H1 (cell line): ENCODE measurements around the gene SLC13A2. TPM values are rescaled to one million over a fixed set of nuclear protein-coding genes. Genes with fewer than 3 reads are reported as not detected.
A peak's percentile ranks its signal among the peaks of the same experiment; 100 is the strongest.

Source experiments
- CTCF ChIA-PET: fragments of 300-600 bp; sonication (Branson Sonifier 250); formaldehyde crosslinking; loops from one replicate; lab custom pipeline; 2021; ENCODE audit not compliant: partially characterized antibody; lab: Charles Lee
- POLR2A ChIA-PET: fragments of 300-600 bp; sonication (Branson Sonifier 250); formaldehyde crosslinking; loops from one replicate; lab custom pipeline; 2021; ENCODE audit warnings: inconsistent platforms; ENCODE audit not compliant: partially characterized antibody; lab: Charles Lee
- DNase-seq, 2 experiments: peaks; one replicate each; pipeline versions ENCODE4 v3.0.0 to v3.0.0-alpha.2; 2010 to 2022; ENCODE audit warnings: low spot score in 2 of 2, low read depth in 1 of 2, mixed read lengths in 1 of 2
- FAIRE-seq: peaks from 2 replicates; lab custom pipeline; 2011; peaks lifted over from hg19 to GRCh38; lab: Jason Lieb, UNC
- H2AFZ ChIP-seq: 2 replicates; pipeline ENCODE4 v1.8.1; 2012; ENCODE audit warnings: low read length, inconsistent platforms
- H2AK5ac ChIP-seq: 2 replicates; pipeline ENCODE4 v1.6.1; 2013; ENCODE audit warnings: low read depth, low read length
- H2BK120ac ChIP-seq: replicated peaks from 2 replicates; pipeline ENCODE3; 2013; ENCODE audit warnings: low read depth, low read length, inconsistent platforms
- H2BK12ac ChIP-seq: 2 replicates; pipeline ENCODE4 v1.6.1; 2013; ENCODE audit warnings: low read depth, low read length
- H2BK15ac ChIP-seq: 2 replicates; pipeline ENCODE4 v1.6.1; 2013; ENCODE audit warnings: low read length
- H2BK20ac ChIP-seq: 2 replicates; pipeline ENCODE4 v1.6.1; 2013; ENCODE audit warnings: low read length
- H2BK5ac ChIP-seq: 2 replicates; pipeline ENCODE4 v1.6.1; 2013; ENCODE audit warnings: low read depth, low read length
- H3K14ac ChIP-seq: 2 replicates; pipeline ENCODE4 v1.6.1; 2013; ENCODE audit warnings: inconsistent platforms; ENCODE audit not compliant: insufficient read length
- H3K18ac ChIP-seq: 2 replicates; pipeline ENCODE4 v1.6.1; 2013; ENCODE audit warnings: low read length; ENCODE audit errors: extremely low read depth
- H3K23ac ChIP-seq: 2 replicates; pipeline ENCODE4 v1.6.1; 2013; ENCODE audit warnings: inconsistent platforms; ENCODE audit not compliant: insufficient read length
- H3K23me2 ChIP-seq: 2 replicates; pipeline ENCODE4 v1.6.1; 2013; ENCODE audit warnings: low read depth, low read length
- H3K27ac ChIP-seq: 2 replicates; pipeline ENCODE4 v1.6.1; 2011; ENCODE audit warnings: low read depth, low read length, inconsistent platforms
- H3K27me3 ChIP-seq, 4 experiments: replicated peaks in 1 of 4; 1 replicate in 1 of 4; 2 replicates in 3 of 4; pipeline versions ENCODE4 v1.6.1 to v1.8.1; 2011 to 2013; ENCODE audit warnings: low read length in 3 of 4, mild to moderate bottlenecking in 3 of 4, inconsistent platforms in 2 of 4, mixed read lengths in 2 of 4, moderate library complexity in 1 of 4; ENCODE audit not compliant: control insufficient read depth in 3 of 4, insufficient read depth in 3 of 4; ENCODE audit errors: extremely low read depth in 1 of 4
- H3K36me3 ChIP-seq, 4 experiments: 2 replicates each; pipeline versions ENCODE4 v1.6.1 to v1.8.1; 2011 to 2013; ENCODE audit warnings: mild to moderate bottlenecking in 4 of 4, low read length in 3 of 4, moderate library complexity in 2 of 4, control low read depth in 1 of 4, inconsistent platforms in 1 of 4; ENCODE audit not compliant: insufficient read depth in 4 of 4, control insufficient read depth in 2 of 4
- H3K4ac ChIP-seq: replicated peaks from 2 replicates; pipeline ENCODE3; 2013; ENCODE audit warnings: low read length, low read depth, mixed read lengths, inconsistent platforms; ENCODE audit not compliant: insufficient read length
- H3K4me1 ChIP-seq, 4 experiments: replicated peaks in 1 of 4; 1 replicate in 1 of 4; 2 replicates in 3 of 4; pipeline versions ENCODE4 v1.6.1 to v1.8.1; 2011 to 2013; ENCODE audit warnings: low read length in 3 of 4, inconsistent platforms in 2 of 4, mixed read lengths in 1 of 4; ENCODE audit not compliant: insufficient read depth in 4 of 4, control insufficient read depth in 3 of 4
- H3K4me2 ChIP-seq, 2 experiments: 2 replicates each; pipeline versions ENCODE4 v1.6.1 to v1.8.1; 2011 to 2013; ENCODE audit warnings: low read depth in 2 of 2, low read length in 2 of 2, control low read depth in 1 of 2, inconsistent platforms in 1 of 2, mild to moderate bottlenecking in 1 of 2; ENCODE audit not compliant: insufficient read depth in 1 of 2
- H3K4me3 ChIP-seq, 4 experiments: fragments of 200-600, 300-600 bp in 1 of 4; sonication (generic), shearing (Covaris generic), sonication (Bioruptor Twin) in 1 of 4; 2 replicates each; pipeline versions ENCODE4 v1.5.1 to v1.8.1; 2011 to 2016; ENCODE audit warnings: low read length in 4 of 4, low read depth in 3 of 4, control low read depth in 2 of 4, inconsistent platforms in 2 of 4, mild to moderate bottlenecking in 2 of 4, mixed read lengths in 1 of 4, moderate library complexity in 1 of 4; ENCODE audit not compliant: insufficient read depth in 2 of 4; ENCODE audit errors: extremely low read depth in 1 of 4
- H3K56ac ChIP-seq: replicated peaks from 2 replicates; pipeline ENCODE3; 2013; ENCODE audit warnings: low read depth, mild to moderate bottlenecking, mixed read lengths, low read length, inconsistent platforms; ENCODE audit not compliant: insufficient read length
- H3K79me1 ChIP-seq: 2 replicates; pipeline ENCODE4 v1.6.1; 2013; ENCODE audit warnings: low read depth, low read length, control low read depth
- H3K79me2 ChIP-seq, 2 experiments: 2 replicates each; pipeline versions ENCODE4 v1.6.1 to v1.8.1; 2012 to 2013; ENCODE audit warnings: low read length in 2 of 2, mild to moderate bottlenecking in 2 of 2, inconsistent platforms in 1 of 2; ENCODE audit not compliant: insufficient read depth in 2 of 2, control insufficient read depth in 1 of 2
- H3K9ac ChIP-seq, 4 experiments: replicated peaks in 1 of 4; 1 replicate in 1 of 4; 2 replicates in 3 of 4; pipeline versions ENCODE4 v1.6.1 to v1.8.1; 2011 to 2013; ENCODE audit warnings: low read depth in 3 of 4, low read length in 3 of 4, control low read depth in 2 of 4, mild to moderate bottlenecking in 2 of 4, moderate library complexity in 2 of 4, inconsistent platforms in 1 of 4; ENCODE audit errors: extremely low read depth in 1 of 4
- H3K9me3 ChIP-seq, 2 experiments: 2 replicates each; pipeline versions ENCODE4 v1.6.1 to v1.8.1; 2012 to 2013; ENCODE audit warnings: mild to moderate bottlenecking in 2 of 2, moderate library complexity in 2 of 2, control low read depth in 1 of 2, inconsistent platforms in 1 of 2, low read depth in 1 of 2, low read length in 1 of 2, mixed read lengths in 1 of 2; ENCODE audit not compliant: insufficient read depth in 2 of 2
- H4K20me1 ChIP-seq, 2 experiments: replicated peaks in 1 of 2; 2 replicates each; pipeline versions ENCODE3 to v1.8.1; 2011 to 2013; ENCODE audit warnings: inconsistent platforms in 2 of 2, low read length in 2 of 2, mild to moderate bottlenecking in 1 of 2; ENCODE audit not compliant: insufficient read depth in 2 of 2, control insufficient read depth in 1 of 2
- H4K5ac ChIP-seq: 2 replicates; pipeline ENCODE4 v1.6.1; 2013; ENCODE audit warnings: low read length, low read depth, mixed read lengths, inconsistent platforms; ENCODE audit not compliant: insufficient read length
- H4K8ac ChIP-seq: 2 replicates; pipeline ENCODE4 v1.8.0; 2013; ENCODE audit warnings: mild to moderate bottlenecking, moderate library complexity, low read length, inconsistent platforms; ENCODE audit not compliant: insufficient read depth; ENCODE audit errors: extremely low read depth
- H4K91ac ChIP-seq: replicated peaks from 2 replicates; pipeline ENCODE3; 2013; ENCODE audit warnings: low read length, mixed read lengths, inconsistent platforms; ENCODE audit not compliant: insufficient read length
- BACH1 ChIP-seq: IDR thresholded peaks from 2 replicates; pipeline ENCODE4 v1.6.1; 2012; ENCODE audit warnings: low read length, improper control_type of control experiment
- CBX5 ChIP-seq: fragments of 300-800, 300-1000 bp; sonication (generic); IDR thresholded peaks from 2 replicates; pipeline ENCODE4 v1.7.1; 2016; ENCODE audit warnings: antibody characterized with exemption, low read length, low read depth
- CHD1 ChIP-seq: IDR thresholded peaks from 2 replicates; pipeline ENCODE4 v1.6.1; 2012; ENCODE audit warnings: low read depth, low read length, improper control_type of control experiment
- EP300 ChIP-seq, 2 experiments: IDR thresholded peaks; 1 replicate in 1 of 2; 2 replicates in 1 of 2; pipeline ENCODE4 v1.6.1; 2011 to 2012; ENCODE audit warnings: low read depth in 2 of 2, low read length in 2 of 2, mild to moderate bottlenecking in 2 of 2, borderline replicate concordance in 1 of 2, inconsistent platforms in 1 of 2, moderate library complexity in 1 of 2
- KDM5A ChIP-seq: fragments of 200-600 bp; IDR thresholded peaks from 2 replicates; pipeline ENCODE4 v1.7.1; 2012; ENCODE audit warnings: mild to moderate bottlenecking, low read length, inconsistent platforms, mixed read lengths
- RXRA ChIP-seq: IDR thresholded peaks from 2 replicates; pipeline ENCODE4 v1.6.1; 2011; ENCODE audit warnings: low read depth, mild to moderate bottlenecking, low read length, moderate library complexity; ENCODE audit not compliant: insufficient read depth
- SIN3A ChIP-seq, 2 experiments: IDR thresholded peaks in 1 of 2; conservative IDR thresholded peaks in 1 of 2; 2 replicates each; pipeline ENCODE4 v1.6.1; 2011 to 2012; ENCODE audit warnings: low read length in 2 of 2, improper control_type of control experiment in 1 of 2, low read depth in 1 of 2, mild to moderate bottlenecking in 1 of 2
- ZNF274 ChIP-seq: IDR thresholded peaks from 2 replicates; pipeline ENCODE4 v1.7.0; 2012; ENCODE audit warnings: low read length, borderline replicate concordance; ENCODE audit errors: extremely low read depth
- WGBS, 2 experiments: shearing (Covaris generic) in 1 of 2; methylation state at CpG; one replicate each; pipeline versions ENCODE4 v1.1.6 to v1.1.7; 2013 to 2015; ENCODE audit warnings: low lambda C conversion rate in 2 of 2, mixed read lengths in 2 of 2, inconsistent platforms in 1 of 2, low coverage in 1 of 2, missing lambda C conversion rate in 1 of 2; ENCODE audit not compliant: insufficient replicate concordance in 2 of 2, insufficient coverage in 1 of 2, insufficient read length in 1 of 2; ENCODE audit errors: extremely low coverage in 1 of 2, missing lambda C conversion rate in 1 of 2; 5-methylcytosine and 5-hydroxymethylcytosine counted together
- polyA plus RNA-seq, 7 experiments: library from polyadenylated mRNA; depleted of rRNA in 3 of 7; stranded (reverse) in 5 of 7; unstranded in 2 of 7; fragments of >200 nt in 5 of 7; fragments of 200-250 nt in 2 of 7; gene quantifications; 1 replicate in 5 of 7; 2 replicates in 1 of 7; 4 replicates in 1 of 7; pipeline versions ENCODE4 v1.2.1 to v1.2.3, GENCODE V29; 2011 to 2013; ENCODE audit warnings: missing spikeins in 2 of 7, mixed read lengths in 2 of 7
- total RNA-seq: library from RNA; stranded (reverse); fragmentation: NEBNext Ultra II Directional; extraction: Animal tissue kit (Norgen Biotek cat#: 25700); gene quantifications from 2 replicates; pipeline ENCODE4 v1.2.1, GENCODE V29; 2021

SLC13A2 gene
- total and polyA plus RNA-seq, 2 of the 8 experiments (the other 6 are each of a cell fraction or from before 2014, with no cell fraction given): not detected

DNA sequence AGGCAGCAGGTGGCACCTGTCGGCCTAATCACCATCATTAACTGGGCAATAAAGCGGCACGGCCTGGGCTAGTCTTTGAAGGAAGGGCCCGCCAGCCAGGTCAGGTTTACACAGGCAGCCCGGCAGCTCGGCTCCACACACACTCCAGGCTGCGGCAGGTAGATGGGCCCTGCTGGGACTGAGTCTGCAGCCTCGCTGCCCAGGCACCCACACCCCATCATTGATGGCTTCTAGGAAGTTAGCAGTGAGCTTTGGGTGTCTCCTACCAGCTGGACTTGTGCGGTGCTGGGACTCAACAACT lies 25.9 kb downstream of the SLC13A2 start:
- no peaks in the 10 kb centered on the region for H3K27me3 ChIP-seq
- H2AK5ac ChIP-seq: no peak overlapping the region
- H2BK12ac ChIP-seq: peak overlapping the region; percentile 39; the same call in 1 of the 2 replicates
- H3K79me1 ChIP-seq: no peaks in the 10 kb centered on the region
- H4K20me1 ChIP-seq: no peaks in the 10 kb centered on the region
- TF ChIP-seq BACH1 (no peak), EP300 (IDR thresholded peaks at IDR 0.05; ENCODE audit: borderline replicate concordance in 1 of 2, low read depth in 2 of 2, low read length in 2 of 2) (no peak), ZNF274 (no peak), CBX5 (no peak), KDM5A (no peak), RXRA (no peak), SIN3A (conservative IDR thresholded peaks at IDR 0.05 in 1 of 2, IDR thresholded peaks at IDR 0.05 in 1 of 2; ENCODE audit: low read depth in 1 of 2, low read length in 2 of 2) (no peak), CHD1 (no peak)
- H3K23me2 ChIP-seq: no peaks in the 10 kb centered on the region
- H4K91ac ChIP-seq: peak overlapping the region; percentile 45
- no peak overlapping the region for H2AFZ ChIP-seq
- H3K4ac ChIP-seq: no peak overlapping the region
- 87% methylated on average over 9 of the region's 9 CpGs; no CpG with 5 or more reads in 1 of the 2 experiments for WGBS, 2 experiments
- CTCF ChIA-PET: interaction anchor here (1.2 to 21.4 kb wide), 4 partner anchors 11 to 116 kb away, joined by 3 to 547 read pairs (median 10); no protein-coding TSS in a partner anchor
- H3K4me3 ChIP-seq: no peak overlapping the region
- peaks cover 0 to 34% (median 9%) of the 10 kb centered on the region in 4 experiments; a peak in 6 of 7 replicates for H3K4me1 ChIP-seq
- H4K5ac ChIP-seq: no peak overlapping the region
- peak overlapping the region; percentile 97; the same call in 1 of the 2 replicates for H2BK15ac ChIP-seq
- H3K9me3 ChIP-seq: no peaks in the 10 kb centered on the region
- H3K79me2 ChIP-seq: no peaks in the 10 kb centered on the region
- no peaks in the 10 kb centered on the region for H3K36me3 ChIP-seq
- no peak for FAIRE-seq
- H3K4me2 ChIP-seq: no peak overlapping the region
- H3K9ac ChIP-seq: no peak overlapping the region
- no peak overlapping the region for H3K56ac ChIP-seq
- POLR2A ChIA-PET: interaction anchor here (0.6 kb wide), 1 partner anchor 36 kb away, joined by 3 read pairs; no protein-coding TSS in a partner anchor
- no peak overlapping the region for H3K27ac ChIP-seq
- no peak overlapping the region for H2BK5ac ChIP-seq
- H2BK120ac ChIP-seq: no peak overlapping the region
- H2BK20ac ChIP-seq: 0 out of 2 replicates have a peak overlapping the region, but pooled peaks have one; percentile 98
- no peak overlapping the region for H3K14ac ChIP-seq
- DNase-seq: no peak
- no peak overlapping the region for H3K23ac ChIP-seq
- H3K18ac ChIP-seq: no peak overlapping the region
- H4K8ac ChIP-seq: peak overlapping the region; percentile 11
